HepG2 (cell line): ENCODE data around the gene MCF2L. TPM values are rescaled to one million over a fixed set of nuclear protein-coding genes. Genes with fewer than 3 reads are reported as not detected.

Experiments
- ARNT ChIP-seq: fragments of 450-650 bp; IDR thresholded peaks from 2 replicates; pipeline ENCODE4 v1.6.1; 2017
- BRCA1 ChIP-seq: sonication (generic); formaldehyde crosslinking; IDR thresholded peaks from 2 replicates; pipeline ENCODE4 v1.4.0; 2020; ENCODE audit warnings: missing genetic modification reagents
- CBX1 ChIP-seq: IDR thresholded peaks from one replicate; pipeline ENCODE4 v1.6.1; 2016; ENCODE audit warnings: antibody characterized with exemption, low read depth
- CC2D1A ChIP-seq: sonication (generic); formaldehyde crosslinking; IDR thresholded peaks from 2 replicates; pipeline ENCODE4 v1.8.1; 2023; ENCODE audit warnings: mild to moderate bottlenecking, missing genetic modification reagents
- EED ChIP-seq: sonication (generic); formaldehyde crosslinking; IDR thresholded peaks from 2 replicates; pipeline ENCODE4 v1.5.0; 2020; ENCODE audit warnings: mild to moderate bottlenecking, missing genetic modification reagents
- HOXA3 ChIP-seq: sonication (generic); formaldehyde crosslinking; IDR thresholded peaks from 2 replicates; pipeline ENCODE4 v1.5.0; 2020; ENCODE audit warnings: missing genetic modification reagents
- NR2F1 ChIP-seq, 2 experiments: fragments of 450-650 bp in 1 of 2; formaldehyde crosslinking in 1 of 2; IDR thresholded peaks; 2 replicates each; pipeline versions ENCODE4 v1.5.0 to v1.6.1; 2016 to 2020; ENCODE audit warnings: mild to moderate bottlenecking in 1 of 2, missing compliant biosample characterization in 1 of 2, missing genetic modification reagents in 1 of 2, moderate library complexity in 1 of 2
- ONECUT2 ChIP-seq: sonication (generic); formaldehyde crosslinking; IDR thresholded peaks from 2 replicates; pipeline ENCODE4 v1.4.0; 2020; ENCODE audit warnings: missing genetic modification reagents
- POLR2AphosphoS2 ChIP-seq: IDR thresholded peaks from 2 replicates; pipeline ENCODE4 v1.6.1; 2011; ENCODE audit warnings: low read depth, low read length, improper control_type of control experiment
- SMARCE1 ChIP-seq: fragments of 450-650 bp; IDR thresholded peaks from 2 replicates; pipeline ENCODE4 v1.6.1; 2017; ENCODE audit warnings: borderline replicate concordance
- TSC22D2 ChIP-seq: sonication (generic); formaldehyde crosslinking; IDR thresholded peaks from 2 replicates; pipeline ENCODE4 v1.5.1; 2020; ENCODE audit warnings: missing genetic modification reagents, mild to moderate bottlenecking, borderline replicate concordance
- ZFP37 ChIP-seq: sonication (generic); formaldehyde crosslinking; IDR thresholded peaks from 2 replicates; pipeline ENCODE4 v1.4.0; 2020; ENCODE audit warnings: missing genetic modification reagents, borderline replicate concordance
- ZFX ChIP-seq: sonication (generic); formaldehyde crosslinking; IDR thresholded peaks from 2 replicates; pipeline ENCODE4 v1.4.0; 2020; ENCODE audit warnings: mild to moderate bottlenecking, low read depth, missing genetic modification reagents, moderate library complexity
- ZNF205 ChIP-seq: IDR thresholded peaks from 2 replicates; pipeline ENCODE4 v1.6.1; 2018; ENCODE audit warnings: missing biosample characterization, missing genetic modification reagents
- ZNF329 ChIP-seq: sonication (generic); formaldehyde crosslinking; IDR thresholded peaks from 2 replicates; pipeline ENCODE4 v1.9.0; 2021; ENCODE audit warnings: low read depth, mild to moderate bottlenecking, missing genetic modification reagents
- ZNF557 ChIP-seq: sonication (generic); formaldehyde crosslinking; IDR thresholded peaks from 2 replicates; pipeline ENCODE4 v1.4.0; 2020; ENCODE audit warnings: missing genetic modification reagents
- ZNF766 ChIP-seq: sonication (generic); formaldehyde crosslinking; IDR thresholded peaks from 2 replicates; pipeline ENCODE4 v1.5.0; 2020; ENCODE audit warnings: missing genetic modification reagents, borderline replicate concordance
- ZNF816 ChIP-seq: sonication (generic); formaldehyde crosslinking; IDR thresholded peaks from 2 replicates; pipeline ENCODE4 v1.8.0; 2022; ENCODE audit warnings: missing genetic modification reagents, mild to moderate bottlenecking, borderline replicate concordance
- polyA plus RNA-seq, 8 experiments: library from polyadenylated mRNA; depleted of rRNA in 3 of 8; stranded (reverse) in 7 of 8; unstranded in 1 of 8; fragments of >200 nt; fragmentation: Illumina TruSeq in 4 of 8; extraction: Trizol in 4 of 8; gene quantifications; 2 replicates each; pipeline versions ENCODE4 v1.2.1 to v1.2.3, GENCODE V29; 2011 to 2016; ENCODE audit warnings: low read depth in 4 of 8, missing spikeins in 1 of 8, mixed read lengths in 1 of 8; ENCODE audit not compliant: insufficient read depth in 1 of 8
- total RNA-seq, 5 experiments: library from RNA; depleted of rRNA; stranded (reverse); fragments of >200 nt; fragmentation: Illumina TruSeq; extraction: Trizol; gene quantifications; 2 replicates each; pipeline ENCODE4 v1.2.3, GENCODE V29; 2016; ENCODE audit warnings: low read depth in 1 of 5
- TF ChIP-seq, protein P1 (sequence below): sonication (generic); formaldehyde crosslinking; IDR thresholded peaks from 2 replicates; pipeline ENCODE4 v1.4.0; 2020; ENCODE audit warnings: missing genetic modification reagents, mild to moderate bottlenecking, borderline replicate concordance
- TF ChIP-seq, protein P2 (sequence below): sonication (generic); formaldehyde crosslinking; IDR thresholded peaks from 2 replicates; pipeline ENCODE4 v1.8.1; 2023; ENCODE audit warnings: mild to moderate bottlenecking, missing genetic modification reagents
- TF ChIP-seq, protein P3 (sequence below): sonication (generic); formaldehyde crosslinking; IDR thresholded peaks from 2 replicates; pipeline ENCODE4 v1.5.0; 2020; ENCODE audit warnings: mild to moderate bottlenecking, missing genetic modification reagents
- TF ChIP-seq, protein P4 (sequence below): sonication (generic); formaldehyde crosslinking; IDR thresholded peaks from 2 replicates; pipeline ENCODE4 v1.8.0; 2022; ENCODE audit warnings: mild to moderate bottlenecking, missing genetic modification reagents, moderate library complexity

Gene MCF2L
- total and polyA plus RNA-seq, 2 of the 13 experiments (the other 11 are each of a cell fraction or from before 2014, with no cell fraction given), result 19.4 to 28.4 TPM

DNA sequence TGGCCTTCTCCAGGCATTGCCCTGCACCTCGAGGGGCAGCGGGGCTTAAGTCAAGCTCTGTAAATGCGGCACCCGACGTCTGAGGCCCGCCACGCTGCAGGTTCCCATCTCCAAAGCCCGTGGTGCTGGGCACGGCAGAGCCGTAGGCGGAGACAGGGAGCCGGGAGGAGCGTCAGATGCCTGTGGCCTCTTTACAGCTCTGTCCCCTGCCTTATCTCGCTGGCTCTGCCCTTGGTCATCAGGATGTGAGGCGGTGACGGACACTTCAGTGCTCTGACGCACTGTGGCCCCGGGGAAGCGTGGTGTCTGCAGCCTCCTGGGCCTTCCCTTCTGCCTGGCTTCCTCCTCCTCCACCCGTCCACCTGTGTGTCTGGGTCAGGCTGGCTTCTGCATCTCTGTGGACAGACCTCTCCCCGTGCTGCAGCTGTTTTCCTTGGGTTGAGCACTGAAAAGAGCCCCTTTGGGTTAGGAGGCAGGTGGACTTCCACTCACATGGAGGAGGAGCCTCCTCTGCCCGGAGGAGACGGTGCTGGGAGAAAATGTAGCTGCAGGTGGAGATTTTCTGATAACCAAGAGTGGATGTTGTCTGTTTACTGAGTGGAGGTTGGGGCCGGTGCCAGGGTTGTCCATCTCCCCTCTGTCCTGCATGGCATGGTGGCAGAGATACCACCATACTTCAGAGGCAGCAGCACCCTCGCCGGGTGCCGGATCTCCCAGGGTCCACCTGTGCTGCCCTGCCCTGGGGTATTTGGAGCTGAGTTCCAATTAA is 14.6 kb downstream of the MCF2L start (continued):
- TF ChIP-seq, protein P1, sequence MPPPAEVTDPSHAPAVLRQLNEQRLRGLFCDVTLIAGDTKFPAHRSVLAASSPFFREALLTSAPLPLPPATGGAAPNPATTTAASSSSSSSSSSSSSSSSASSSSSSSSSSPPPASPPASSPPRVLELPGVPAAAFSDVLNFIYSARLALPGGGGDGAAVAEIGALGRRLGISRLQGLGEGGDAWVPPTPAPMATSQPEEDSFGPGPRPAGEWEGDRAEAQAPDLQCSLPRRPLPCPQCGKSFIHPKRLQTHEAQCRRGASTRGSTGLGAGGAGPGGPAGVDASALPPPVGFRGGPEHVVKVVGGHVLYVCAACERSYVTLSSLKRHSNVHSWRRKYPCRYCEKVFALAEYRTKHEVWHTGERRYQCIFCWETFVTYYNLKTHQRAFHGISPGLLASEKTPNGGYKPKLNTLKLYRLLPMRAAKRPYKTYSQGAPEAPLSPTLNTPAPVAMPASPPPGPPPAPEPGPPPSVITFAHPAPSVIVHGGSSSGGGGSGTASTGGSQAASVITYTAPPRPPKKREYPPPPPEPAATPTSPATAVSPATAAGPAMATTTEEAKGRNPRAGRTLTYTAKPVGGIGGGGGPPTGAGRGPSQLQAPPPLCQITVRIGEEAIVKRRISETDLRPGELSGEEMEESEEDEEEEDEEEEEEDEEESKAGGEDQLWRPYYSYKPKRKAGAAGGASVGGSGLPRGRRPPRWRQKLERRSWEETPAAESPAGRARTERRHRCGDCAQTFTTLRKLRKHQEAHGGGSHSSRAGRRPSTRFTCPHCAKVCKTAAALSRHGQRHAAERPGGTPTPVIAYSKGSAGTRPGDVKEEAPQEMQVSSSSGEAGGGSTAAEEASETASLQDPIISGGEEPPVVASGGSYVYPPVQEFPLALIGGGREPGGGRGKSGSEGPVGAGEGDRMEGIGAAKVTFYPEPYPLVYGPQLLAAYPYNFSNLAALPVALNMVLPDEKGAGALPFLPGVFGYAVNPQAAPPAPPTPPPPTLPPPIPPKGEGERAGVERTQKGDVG, result peak; percentile 35; the same call in 1 of the 2 replicates
- TF ChIP-seq CC2D1A (CRISPR knock-in tag) (no peak), CBX1 (no peak), POLR2AphosphoS2 (no peak), ARNT (no peak), ZNF205 (CRISPR knock-in tag) (no peak), EED (CRISPR knock-in tag) (no peak), SMARCE1 (no peak), ZFX (CRISPR knock-in tag) (peak; percentile 49), BRCA1 (CRISPR knock-in tag) (no peak), ZNF557 (CRISPR knock-in tag) (no peak), ZNF816 (CRISPR knock-in tag) (no peak), HOXA3 (CRISPR knock-in tag) (peak; percentile 63; the same call in 1 of the 2 replicates), ZNF766 (CRISPR knock-in tag) (no peak), TSC22D2 (no peak), NR2F1 (CRISPR knock-in tag; IDR thresholded peaks at IDR 0.05) (no peak), ZFP37 (no peak), ONECUT2 (no peak), ZNF329 (CRISPR knock-in tag) (no peak)
- TF ChIP-seq, protein P2, sequence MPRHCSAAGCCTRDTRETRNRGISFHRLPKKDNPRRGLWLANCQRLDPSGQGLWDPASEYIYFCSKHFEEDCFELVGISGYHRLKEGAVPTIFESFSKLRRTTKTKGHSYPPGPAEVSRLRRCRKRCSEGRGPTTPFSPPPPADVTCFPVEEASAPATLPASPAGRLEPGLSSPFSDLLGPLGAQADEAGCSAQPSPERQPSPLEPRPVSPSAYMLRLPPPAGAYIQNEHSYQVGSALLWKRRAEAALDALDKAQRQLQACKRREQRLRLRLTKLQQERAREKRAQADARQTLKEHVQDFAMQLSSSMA (CRISPR knock-in tag), result no peak
- TF ChIP-seq, protein P3, sequence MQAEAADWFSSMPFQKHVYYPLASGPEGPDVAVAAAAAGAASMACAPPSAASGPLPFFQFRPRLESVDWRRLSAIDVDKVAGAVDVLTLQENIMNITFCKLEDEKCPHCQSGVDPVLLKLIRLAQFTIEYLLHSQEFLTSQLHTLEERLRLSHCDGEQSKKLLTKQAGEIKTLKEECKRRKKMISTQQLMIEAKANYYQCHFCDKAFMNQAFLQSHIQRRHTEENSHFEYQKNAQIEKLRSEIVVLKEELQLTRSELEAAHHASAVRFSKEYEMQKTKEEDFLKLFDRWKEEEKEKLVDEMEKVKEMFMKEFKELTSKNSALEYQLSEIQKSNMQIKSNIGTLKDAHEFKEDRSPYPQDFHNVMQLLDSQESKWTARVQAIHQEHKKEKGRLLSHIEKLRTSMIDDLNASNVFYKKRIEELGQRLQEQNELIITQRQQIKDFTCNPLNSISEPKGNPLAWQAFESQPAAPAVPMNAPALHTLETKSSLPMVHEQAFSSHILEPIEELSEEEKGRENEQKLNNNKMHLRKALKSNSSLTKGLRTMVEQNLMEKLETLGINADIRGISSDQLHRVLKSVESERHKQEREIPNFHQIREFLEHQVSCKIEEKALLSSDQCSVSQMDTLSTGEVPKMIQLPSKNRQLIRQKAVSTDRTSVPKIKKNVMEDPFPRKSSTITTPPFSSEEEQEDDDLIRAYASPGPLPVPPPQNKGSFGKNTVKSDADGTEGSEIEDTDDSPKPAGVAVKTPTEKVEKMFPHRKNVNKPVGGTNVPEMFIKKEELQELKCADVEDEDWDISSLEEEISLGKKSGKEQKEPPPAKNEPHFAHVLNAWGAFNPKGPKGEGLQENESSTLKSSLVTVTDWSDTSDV (CRISPR knock-in tag), result no peak
- TF ChIP-seq, protein P4, sequence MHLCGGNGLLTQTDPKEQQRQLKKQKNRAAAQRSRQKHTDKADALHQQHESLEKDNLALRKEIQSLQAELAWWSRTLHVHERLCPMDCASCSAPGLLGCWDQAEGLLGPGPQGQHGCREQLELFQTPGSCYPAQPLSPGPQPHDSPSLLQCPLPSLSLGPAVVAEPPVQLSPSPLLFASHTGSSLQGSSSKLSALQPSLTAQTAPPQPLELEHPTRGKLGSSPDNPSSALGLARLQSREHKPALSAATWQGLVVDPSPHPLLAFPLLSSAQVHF (CRISPR knock-in tag), result no peak
